Stimulated activated CD8-positive, alpha-beta memory T cell treated with anti-CD3 and anti-CD28 coated beads, Interleukin-7, amount 100 ng/mL, for 48 hours (primary cell): ENCODE measurements around the gene AKAP6.

Experiments
- DNase-seq, 2 donors: peaks; one replicate each; pipeline ENCODE4 v3.0.0-alpha.2; 2020; ENCODE audit warnings: low read depth in 1 of 2; ENCODE audit errors: extremely low read depth in 1 of 2

The AKAP6 gene

DNA sequence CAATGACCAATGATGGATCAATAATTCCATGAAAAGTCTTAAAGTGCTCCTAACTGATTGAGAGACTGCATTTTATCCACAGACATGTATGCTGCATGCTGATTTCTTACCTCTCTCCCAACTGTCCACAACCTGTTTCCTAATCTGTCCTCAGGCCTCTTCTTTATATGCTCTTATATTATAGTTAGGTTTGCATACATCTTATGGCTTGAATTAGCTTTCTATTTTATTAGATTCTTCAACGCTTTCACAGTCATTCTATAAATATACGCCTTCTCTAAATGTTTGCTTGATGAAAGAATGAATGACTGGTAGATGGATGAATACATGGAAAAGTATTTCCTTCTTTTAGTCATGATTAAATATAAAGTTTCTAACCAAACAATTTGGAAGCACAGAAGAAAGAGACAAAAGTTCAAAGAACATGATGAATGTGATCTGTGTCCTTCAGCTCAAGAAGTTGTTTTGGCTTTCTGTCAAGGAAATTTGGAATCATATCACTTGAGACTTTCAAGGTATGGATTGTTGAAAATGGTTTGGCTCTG, 517.8 kb downstream of the AKAP6 start:
- DNase-seq, result no peak

DNA sequence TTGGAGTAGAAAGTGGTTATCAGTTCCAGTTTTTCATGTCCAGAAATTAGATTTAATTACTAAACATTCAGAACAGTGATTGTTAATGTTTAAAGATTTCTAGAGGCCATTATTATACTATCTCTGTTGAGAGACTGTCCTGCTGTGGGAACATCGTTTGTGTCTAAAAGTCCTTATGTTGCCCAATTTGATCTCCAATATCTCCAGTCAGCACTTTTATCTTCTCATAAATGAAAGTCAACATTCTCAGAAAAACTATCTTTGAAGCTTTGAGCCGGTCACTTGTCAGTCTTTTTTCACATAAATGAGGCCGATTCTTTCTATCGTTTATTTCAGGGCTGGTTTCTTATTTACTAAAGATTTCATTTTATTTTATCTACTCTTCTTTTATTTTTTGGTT, 518.8 kb downstream of the AKAP6 start:
- DNase-seq, result no peak

DNA sequence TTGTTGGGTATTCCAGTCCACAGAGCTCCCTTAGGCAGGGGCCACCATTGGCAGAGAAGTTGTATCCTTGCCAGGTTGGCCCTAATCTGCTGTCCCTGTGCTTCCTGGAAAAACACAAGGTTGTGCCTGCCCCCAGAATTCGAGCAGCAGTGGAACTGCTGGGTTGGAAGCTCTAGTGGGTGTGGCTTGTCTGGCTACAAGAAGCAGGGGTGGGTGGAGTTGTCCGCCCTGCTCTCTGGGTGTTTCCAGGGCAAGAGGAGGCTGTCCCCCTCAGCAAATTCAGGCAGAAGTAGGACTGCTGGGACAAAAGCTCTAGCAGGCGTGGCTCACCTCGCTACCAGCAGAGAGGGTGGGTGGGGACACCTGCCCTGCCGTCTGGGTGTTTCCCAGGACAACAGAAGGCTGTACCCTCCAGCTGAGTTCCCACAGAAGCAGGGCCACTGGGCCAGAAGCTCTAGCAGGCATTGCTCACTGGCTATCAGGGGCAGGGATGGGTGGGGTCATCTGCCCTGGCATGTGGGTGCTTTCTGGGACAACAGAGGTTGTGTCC, 536.8 kb downstream of the AKAP6 start:
- DNase-seq, result no peak

DNA sequence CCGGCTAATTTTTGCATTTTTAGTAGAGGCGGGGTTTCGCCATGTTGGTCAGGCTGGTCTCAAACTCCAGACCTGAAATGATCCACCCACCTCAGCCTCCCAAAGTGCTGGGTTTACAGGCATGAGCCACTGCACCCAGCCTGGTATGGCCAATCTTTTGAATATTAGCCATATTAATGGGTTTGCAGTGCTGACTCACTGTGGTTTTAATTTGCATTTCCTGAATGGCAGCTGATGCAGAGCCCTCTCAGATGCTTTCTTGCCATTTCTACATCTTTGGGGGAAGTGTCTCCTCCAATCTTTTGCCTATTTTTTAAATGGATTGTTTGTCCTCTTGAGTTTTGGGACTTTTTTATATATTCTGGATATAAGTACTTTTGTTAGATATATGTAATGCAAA, 554.1 kb downstream of the AKAP6 start:
- no peak for DNase-seq
